OCI-LY1 (cell line): ENCODE measurements around the gene RIN3.

Experiments
- EZH2 ChIP-seq: fragments of 200-600 bp; sonication (generic), shearing (Covaris generic); IDR thresholded peaks from 2 replicates; pipeline ENCODE4 v1.8.0; 2017; ENCODE audit warnings: borderline replicate concordance, mixed run types, mild to moderate bottlenecking, antibody characterized with exemption, low read length, moderate library complexity, mixed read lengths
- TF ChIP-seq, protein P1 (sequence below): fragments of 200-600 bp; sonication (generic), shearing (Covaris generic); IDR thresholded peaks from 2 replicates; pipeline ENCODE4 v1.5.1; 2017; ENCODE audit warnings: mild to moderate bottlenecking, antibody characterized with exemption, low read length, moderate library complexity, mixed read lengths

- TF ChIP-seq, protein P1, sequence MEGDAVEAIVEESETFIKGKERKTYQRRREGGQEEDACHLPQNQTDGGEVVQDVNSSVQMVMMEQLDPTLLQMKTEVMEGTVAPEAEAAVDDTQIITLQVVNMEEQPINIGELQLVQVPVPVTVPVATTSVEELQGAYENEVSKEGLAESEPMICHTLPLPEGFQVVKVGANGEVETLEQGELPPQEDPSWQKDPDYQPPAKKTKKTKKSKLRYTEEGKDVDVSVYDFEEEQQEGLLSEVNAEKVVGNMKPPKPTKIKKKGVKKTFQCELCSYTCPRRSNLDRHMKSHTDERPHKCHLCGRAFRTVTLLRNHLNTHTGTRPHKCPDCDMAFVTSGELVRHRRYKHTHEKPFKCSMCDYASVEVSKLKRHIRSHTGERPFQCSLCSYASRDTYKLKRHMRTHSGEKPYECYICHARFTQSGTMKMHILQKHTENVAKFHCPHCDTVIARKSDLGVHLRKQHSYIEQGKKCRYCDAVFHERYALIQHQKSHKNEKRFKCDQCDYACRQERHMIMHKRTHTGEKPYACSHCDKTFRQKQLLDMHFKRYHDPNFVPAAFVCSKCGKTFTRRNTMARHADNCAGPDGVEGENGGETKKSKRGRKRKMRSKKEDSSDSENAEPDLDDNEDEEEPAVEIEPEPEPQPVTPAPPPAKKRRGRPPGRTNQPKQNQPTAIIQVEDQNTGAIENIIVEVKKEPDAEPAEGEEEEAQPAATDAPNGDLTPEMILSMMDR: no peak
- TF ChIP-seq EZH2: no peak
These were observed 39.5 kb upstream of the RIN3 start for GRCh38 chr14:92473969-92474535.
